LNCaP clone FGC (cell line): Measurements from ENCODE around the gene LIG1.

Experiments used
- DNase-seq: peaks from one replicate; pipeline ENCODE4 v3.0.0-alpha.2; 2011; ENCODE audit warnings: low read depth
- H3K4me3 ChIP-seq: 2 replicates; pipeline ENCODE4 v1.5.1; 2011; ENCODE audit warnings: mild to moderate bottlenecking, low read depth, low read length, control low read depth
- TF ChIP-seq, protein P1 (sequence below): IDR thresholded peaks from 2 replicates; pipeline ENCODE4 v1.5.1; 2012; ENCODE audit warnings: mild to moderate bottlenecking; ENCODE audit not compliant: control insufficient read depth, insufficient read depth; ENCODE audit errors: extremely low read depth

Gene LIG1

DNA sequence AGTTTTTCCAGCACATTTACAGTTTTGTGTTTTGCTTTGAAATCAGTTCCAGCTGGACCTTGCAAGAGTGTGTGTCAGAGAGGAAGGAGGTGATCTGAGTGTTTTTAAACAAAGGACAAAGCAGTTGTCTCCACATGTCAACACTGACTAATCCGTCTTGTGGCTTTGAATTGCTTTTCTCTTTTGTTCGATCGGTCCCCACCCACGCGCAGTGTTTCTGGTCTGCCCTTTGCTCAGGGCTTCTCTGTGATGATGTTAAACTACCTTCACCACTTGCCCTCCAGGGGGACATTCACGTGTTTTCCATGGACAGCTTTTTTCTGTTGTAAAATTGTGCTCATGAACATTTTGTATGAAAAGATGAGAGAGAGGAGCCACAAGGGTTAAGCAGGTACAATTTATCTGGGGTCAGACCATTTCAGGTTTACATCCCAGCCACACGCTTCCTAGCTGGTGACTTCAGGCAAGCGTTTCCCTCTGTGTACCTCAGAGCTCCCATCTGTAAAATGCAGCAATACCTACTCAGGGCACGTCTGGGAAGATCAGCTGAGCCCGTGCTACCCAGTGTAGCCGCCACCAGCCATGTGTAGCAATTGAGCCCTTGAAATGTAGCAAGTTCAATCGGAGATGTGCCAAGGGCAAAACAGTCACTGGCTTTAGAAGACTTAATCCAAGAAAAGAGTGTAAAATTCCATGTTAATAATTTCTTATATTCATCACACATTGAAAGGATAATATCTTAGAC lies 46.1 kb downstream of the LIG1 start:
- DNase-seq = no peak
- TF ChIP-seq, protein P1, sequence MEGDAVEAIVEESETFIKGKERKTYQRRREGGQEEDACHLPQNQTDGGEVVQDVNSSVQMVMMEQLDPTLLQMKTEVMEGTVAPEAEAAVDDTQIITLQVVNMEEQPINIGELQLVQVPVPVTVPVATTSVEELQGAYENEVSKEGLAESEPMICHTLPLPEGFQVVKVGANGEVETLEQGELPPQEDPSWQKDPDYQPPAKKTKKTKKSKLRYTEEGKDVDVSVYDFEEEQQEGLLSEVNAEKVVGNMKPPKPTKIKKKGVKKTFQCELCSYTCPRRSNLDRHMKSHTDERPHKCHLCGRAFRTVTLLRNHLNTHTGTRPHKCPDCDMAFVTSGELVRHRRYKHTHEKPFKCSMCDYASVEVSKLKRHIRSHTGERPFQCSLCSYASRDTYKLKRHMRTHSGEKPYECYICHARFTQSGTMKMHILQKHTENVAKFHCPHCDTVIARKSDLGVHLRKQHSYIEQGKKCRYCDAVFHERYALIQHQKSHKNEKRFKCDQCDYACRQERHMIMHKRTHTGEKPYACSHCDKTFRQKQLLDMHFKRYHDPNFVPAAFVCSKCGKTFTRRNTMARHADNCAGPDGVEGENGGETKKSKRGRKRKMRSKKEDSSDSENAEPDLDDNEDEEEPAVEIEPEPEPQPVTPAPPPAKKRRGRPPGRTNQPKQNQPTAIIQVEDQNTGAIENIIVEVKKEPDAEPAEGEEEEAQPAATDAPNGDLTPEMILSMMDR = no peak
- no peak overlapping the region for H3K4me3 ChIP-seq

DNA sequence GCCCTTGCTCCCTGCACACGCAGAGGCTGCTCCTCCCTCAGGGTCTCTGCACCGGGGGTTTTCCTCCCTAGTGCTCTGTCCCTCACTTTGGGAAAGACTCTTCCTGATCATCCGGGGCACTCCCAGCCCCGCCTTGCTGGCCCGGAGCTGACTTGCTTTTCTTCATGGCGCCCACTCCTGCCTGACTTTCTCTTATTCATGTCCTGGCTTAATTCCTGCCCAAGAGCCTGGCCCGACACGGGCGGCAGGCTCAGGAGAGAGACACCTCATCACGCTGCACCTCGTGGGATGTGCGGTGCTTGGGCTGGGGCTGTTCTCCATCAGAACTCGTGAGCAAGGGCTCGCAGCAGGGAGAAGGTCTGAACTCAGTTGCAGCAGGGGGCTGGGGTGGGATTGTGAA lies 47.7 kb downstream of the LIG1 start:
- DNase-seq = no peak
- TF ChIP-seq, protein P1 = no peak
- H3K4me3 ChIP-seq = no peak overlapping the region

DNA sequence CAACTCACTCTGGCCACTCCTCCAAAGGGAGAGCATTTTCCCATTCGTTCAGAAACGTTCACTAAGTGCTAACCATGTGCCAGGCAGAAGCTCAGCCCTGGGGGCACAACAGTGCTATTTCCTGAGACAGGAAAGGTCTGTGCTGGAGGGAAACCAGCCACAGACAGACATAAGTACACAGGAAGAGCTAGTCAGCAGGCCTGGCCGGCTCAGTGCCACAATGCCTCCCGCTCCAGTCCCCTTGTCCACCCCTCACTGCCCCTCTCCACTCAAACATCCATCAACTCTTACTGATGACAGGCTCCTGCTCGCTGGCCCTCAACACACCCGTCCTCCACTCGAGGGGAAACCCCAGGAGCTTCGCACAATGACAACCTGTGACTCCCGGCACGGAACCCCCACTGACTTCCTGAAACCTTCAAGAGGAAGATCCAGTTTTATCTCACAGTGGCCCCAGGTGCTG lies 48.2 kb downstream of the LIG1 start:
- TF ChIP-seq, protein P1 = no peak
- no peak for DNase-seq
- no peak overlapping the region for H3K4me3 ChIP-seq

DNA sequence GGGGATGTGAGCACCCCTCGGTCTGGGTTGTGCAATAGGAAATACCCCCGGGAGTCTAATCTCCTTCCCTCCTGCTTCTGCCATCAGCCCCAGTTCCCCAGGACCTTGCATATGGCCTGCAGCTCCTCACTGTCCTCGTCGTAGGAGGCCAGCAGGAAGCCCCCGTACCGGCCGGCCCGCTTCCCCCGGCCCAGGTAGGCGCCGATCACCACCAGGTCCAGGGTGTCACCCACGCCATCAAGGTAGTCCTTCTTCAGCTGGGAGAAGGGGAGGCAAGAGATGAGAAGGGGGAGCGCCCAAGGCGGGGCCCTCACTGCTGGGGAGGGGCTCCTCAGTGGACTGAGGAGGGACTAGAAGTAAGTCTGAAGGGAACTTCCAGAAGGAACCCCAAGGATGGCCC lies 49.1 kb downstream of the LIG1 start:
- DNase-seq = no peak
- no peak overlapping the region for H3K4me3 ChIP-seq
- TF ChIP-seq, protein P1 = no peak

DNA sequence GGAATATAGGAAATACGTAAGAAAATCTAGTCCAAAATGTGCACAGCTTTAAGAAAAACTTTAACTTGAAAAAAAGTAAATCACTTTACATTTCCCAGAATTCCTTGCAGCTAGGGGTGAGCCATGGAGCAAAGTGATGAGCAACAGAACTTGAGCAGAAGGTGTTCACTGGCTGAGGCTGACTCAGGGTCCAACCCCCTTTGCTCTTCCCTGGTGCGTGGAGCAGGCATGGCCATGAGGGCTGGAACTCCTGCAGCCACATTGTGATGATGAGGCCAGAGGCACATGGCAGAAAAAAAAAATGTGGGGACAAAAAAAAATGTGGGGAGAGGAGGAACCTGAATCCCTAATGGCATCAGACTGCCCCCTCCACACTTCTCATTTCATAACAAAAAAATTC lies 49.6 kb downstream of the LIG1 start:
- no peak overlapping the region for H3K4me3 ChIP-seq
- DNase-seq = no peak
- TF ChIP-seq, protein P1 = no peak

DNA sequence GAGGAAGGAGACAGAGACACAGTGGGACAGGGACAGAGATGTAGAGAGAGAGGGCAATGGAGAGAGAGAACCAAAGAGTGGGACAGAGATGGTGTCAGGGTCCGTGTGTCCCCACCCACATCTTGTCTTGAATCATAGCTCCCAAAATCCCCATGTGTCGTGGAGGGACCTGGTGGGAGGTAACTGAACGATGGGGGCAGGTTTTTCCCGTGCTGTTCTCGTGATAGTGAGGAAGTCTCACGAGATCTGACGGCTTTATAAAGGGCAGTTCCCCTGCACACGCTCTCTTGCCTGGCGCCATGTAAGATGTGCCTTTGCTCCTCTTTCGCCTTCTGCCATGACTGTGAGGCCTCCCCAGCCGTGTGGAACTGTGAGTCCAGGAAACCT lies 52.0 kb downstream of the LIG1 start:
- no peak for DNase-seq
- H3K4me3 ChIP-seq = no peak overlapping the region
- TF ChIP-seq, protein P1 = no peak
